ENCODE data around the gene UBASH3B.
A peak's percentile ranks its signal among the peaks of the same experiment; 100 is the strongest.

UBASH3B gene

DNA sequence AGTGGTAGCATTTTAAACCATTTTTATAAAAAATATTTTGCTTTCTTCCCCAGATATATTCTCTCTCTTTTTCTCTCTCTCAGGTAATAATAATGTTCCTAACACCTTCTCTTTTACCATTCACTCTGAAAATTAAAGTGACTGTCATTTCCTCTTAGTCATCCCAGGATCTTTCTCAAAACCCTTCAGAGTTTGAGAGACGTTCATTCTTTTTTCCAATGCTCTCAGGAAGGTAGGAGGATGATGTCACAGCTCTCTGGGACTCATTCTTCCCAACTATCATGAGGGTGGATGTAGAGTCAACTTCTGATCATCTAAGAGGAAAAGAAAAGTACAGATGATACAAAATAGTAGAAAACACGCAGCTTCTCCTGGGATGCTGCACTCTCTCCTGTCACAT, 122.6 kb downstream of the UBASH3B start:
- TF ChIP-seq, protein P1, sequence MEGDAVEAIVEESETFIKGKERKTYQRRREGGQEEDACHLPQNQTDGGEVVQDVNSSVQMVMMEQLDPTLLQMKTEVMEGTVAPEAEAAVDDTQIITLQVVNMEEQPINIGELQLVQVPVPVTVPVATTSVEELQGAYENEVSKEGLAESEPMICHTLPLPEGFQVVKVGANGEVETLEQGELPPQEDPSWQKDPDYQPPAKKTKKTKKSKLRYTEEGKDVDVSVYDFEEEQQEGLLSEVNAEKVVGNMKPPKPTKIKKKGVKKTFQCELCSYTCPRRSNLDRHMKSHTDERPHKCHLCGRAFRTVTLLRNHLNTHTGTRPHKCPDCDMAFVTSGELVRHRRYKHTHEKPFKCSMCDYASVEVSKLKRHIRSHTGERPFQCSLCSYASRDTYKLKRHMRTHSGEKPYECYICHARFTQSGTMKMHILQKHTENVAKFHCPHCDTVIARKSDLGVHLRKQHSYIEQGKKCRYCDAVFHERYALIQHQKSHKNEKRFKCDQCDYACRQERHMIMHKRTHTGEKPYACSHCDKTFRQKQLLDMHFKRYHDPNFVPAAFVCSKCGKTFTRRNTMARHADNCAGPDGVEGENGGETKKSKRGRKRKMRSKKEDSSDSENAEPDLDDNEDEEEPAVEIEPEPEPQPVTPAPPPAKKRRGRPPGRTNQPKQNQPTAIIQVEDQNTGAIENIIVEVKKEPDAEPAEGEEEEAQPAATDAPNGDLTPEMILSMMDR (IDR thresholded peaks at IDR 0.05; ENCODE audit: low read depth, low read length): no peak
- TF ChIP-seq POLR2A (IDR thresholded peaks at IDR 0.05; ENCODE audit: extremely low read depth, insufficient read length) (no peak), MYC (IDR thresholded peaks at IDR 0.05; ENCODE audit: low read depth, low read length) (no peak)
- TF ChIP-seq, protein P2, sequence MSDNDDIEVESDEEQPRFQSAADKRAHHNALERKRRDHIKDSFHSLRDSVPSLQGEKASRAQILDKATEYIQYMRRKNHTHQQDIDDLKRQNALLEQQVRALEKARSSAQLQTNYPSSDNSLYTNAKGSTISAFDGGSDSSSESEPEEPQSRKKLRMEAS (IDR thresholded peaks at IDR 0.05; ENCODE audit: low read depth, low read length): no peak
- no peak for DNase-seq (ENCODE audit: low read depth)
- H3K4me3 ChIP-seq (ENCODE audit: low read depth, low read length): no peak overlapping the region

DNA sequence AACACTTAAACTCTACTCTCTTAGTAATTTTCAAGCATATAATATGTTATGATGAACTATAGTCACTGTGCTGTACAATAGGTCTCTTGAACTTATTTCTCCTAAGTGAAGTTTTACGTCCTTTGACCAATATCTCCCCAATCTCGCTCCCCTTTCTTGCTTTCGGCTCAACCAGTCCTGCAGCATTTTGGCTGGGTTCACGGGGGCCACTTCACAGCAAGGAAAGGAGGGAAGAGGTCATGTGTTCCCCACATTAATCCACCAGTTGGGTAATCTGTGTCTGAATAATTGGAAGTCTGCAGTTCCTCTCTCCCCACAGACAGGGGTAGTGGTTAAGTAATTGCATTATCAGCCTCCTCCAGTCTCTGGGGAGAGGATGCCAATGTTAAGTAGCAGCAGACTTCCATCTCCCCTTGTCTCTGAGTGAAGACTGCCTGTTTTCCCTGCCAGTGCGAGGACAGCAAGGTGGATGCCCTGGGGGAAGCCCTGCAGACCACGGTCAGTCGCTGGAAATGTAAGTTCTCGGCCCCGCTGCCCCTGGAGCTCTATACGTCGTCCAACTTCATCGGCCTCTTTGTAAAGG, 123.6 kb downstream of the UBASH3B start:
- no peak overlapping the region for H3K4me3 ChIP-seq (ENCODE audit: low read depth, low read length)
- peak; percentile 91 for DNase-seq (ENCODE audit: low read depth)
- TF ChIP-seq, protein P1 (IDR thresholded peaks at IDR 0.05; ENCODE audit: low read depth, low read length): no peak
- TF ChIP-seq POLR2A (IDR thresholded peaks at IDR 0.05; ENCODE audit: extremely low read depth, insufficient read length) (no peak), MYC (IDR thresholded peaks at IDR 0.05; ENCODE audit: low read depth, low read length) (peak; percentile 20; the same call in 1 of the 2 replicates)
- TF ChIP-seq, protein P2 (IDR thresholded peaks at IDR 0.05; ENCODE audit: low read depth, low read length): no peak

DNA sequence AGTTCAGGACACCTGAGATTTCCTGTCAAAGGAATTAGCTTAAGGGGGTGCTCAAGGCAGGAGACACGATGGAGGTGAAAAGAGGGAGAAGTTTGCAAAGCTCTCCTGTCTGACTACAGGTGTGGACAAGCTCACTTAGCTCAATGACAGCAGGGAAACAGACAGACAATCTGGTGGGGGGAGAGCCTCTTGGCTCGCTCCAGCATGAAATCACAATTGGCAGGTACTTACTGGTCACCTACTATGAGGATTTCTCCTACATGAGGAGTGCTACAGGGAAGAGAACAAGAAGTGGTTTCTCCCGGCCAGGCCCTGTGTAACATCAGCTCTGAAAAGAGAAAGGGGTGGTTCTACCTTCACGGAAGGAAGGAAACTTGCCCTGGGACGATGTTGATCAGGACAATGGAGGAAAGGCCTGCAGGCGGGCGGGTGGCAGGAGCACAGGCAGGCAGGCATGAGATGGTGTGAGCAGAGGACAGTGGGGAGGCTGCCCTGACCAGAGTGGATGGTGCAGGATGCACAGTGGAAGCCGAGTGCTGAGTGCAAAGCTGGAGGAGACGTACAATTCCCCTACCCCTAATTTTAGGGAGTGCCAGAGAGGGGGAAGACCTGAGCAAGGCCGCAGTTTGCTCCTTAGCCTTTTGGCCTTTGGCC, 124.9 kb downstream of the UBASH3B start:
- H3K4me3 ChIP-seq (ENCODE audit: low read depth, low read length): no peak overlapping the region
- TF ChIP-seq MYC (IDR thresholded peaks at IDR 0.05; ENCODE audit: low read depth, low read length): no peak
- TF ChIP-seq POLR2A (IDR thresholded peaks at IDR 0.05; ENCODE audit: extremely low read depth, insufficient read length): no peak
- TF ChIP-seq, protein P1 (IDR thresholded peaks at IDR 0.05; ENCODE audit: low read depth, low read length): no peak
- TF ChIP-seq, protein P2 (IDR thresholded peaks at IDR 0.05; ENCODE audit: low read depth, low read length): no peak
- no peak for DNase-seq (ENCODE audit: low read depth)

DNA sequence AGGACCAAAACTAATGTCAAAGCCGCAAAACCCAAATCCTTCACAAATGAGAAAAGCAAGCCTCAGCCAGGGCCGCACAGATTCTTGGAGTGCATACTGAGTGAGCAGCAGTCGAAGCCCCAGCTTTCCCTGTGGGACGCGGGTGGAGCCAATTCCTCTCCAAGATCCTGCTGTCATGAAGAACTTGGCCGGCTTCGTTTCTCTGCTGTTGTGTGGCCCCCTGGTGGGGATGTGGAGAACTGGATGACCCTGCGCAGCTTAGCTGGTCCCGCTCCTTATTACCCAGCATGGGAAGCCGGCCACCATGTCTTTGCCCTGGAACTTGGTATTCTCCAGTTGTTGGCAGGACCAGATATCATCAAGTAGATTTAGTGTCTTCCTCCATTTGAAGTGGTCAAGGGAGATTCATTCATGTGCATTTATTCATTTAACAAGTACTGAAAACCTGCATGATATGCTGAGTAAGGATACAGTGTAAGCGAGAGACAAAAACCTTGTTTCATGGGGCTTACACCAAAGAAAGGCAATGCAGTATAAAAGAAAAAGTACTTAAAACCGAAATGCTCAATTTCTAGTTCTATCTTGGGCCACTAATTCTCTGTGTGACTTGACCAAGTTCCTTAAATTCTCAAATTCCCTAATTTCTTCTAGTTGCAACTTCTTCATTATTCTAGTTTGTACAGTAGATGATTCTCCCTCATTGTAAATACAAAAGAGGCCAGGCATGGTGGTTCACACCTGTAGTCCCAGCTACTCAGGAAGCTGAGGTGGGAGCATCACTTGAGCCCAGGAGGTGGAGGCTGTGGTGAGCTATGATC, 126.1 kb downstream of the UBASH3B start:
- TF ChIP-seq, protein P2 (IDR thresholded peaks at IDR 0.05; ENCODE audit: low read depth, low read length): peak; percentile 36; the same call in 1 of the 2 replicates
- TF ChIP-seq, protein P1 (IDR thresholded peaks at IDR 0.05; ENCODE audit: low read depth, low read length): peak; percentile 92
- TF ChIP-seq POLR2A (IDR thresholded peaks at IDR 0.05; ENCODE audit: extremely low read depth, insufficient read length): no peak
- peak; percentile 82 for DNase-seq (ENCODE audit: low read depth)
- H3K4me3 ChIP-seq (ENCODE audit: low read depth, low read length): no peak overlapping the region

DNA sequence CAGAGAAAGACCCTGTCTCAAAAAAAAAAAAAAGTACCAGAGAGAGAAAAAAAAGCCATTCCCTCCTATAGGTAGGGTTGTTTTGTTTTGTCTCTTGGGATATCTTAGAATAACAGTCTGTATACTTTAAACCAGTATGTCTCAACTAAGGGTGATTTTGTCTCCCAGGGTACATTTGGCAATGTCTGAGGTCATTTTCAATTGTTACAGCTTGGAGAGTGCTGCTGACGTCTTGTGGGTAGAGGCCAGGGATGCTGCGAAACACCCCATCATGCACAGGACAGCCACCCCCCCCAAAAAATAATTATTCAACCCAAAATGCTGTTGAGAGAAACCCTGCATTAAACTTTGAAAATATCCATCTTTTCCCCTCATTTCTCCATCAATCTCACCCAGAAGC, 126.7 kb downstream of the UBASH3B start:
- H3K4me3 ChIP-seq (ENCODE audit: low read depth, low read length): no peak overlapping the region
- DNase-seq (ENCODE audit: low read depth): no peak
- TF ChIP-seq, protein P1 (IDR thresholded peaks at IDR 0.05; ENCODE audit: low read depth, low read length): no peak
- TF ChIP-seq, protein P2 (IDR thresholded peaks at IDR 0.05; ENCODE audit: low read depth, low read length): no peak
- no peak for TF ChIP-seq POLR2A (IDR thresholded peaks at IDR 0.05; ENCODE audit: extremely low read depth, insufficient read length)
- TF ChIP-seq MYC (IDR thresholded peaks at IDR 0.05; ENCODE audit: low read depth, low read length): no peak
